Panc1 (cell line): ENCODE results near the gene KMT2E. TPM values are rescaled to one million over a fixed set of nuclear protein-coding genes. Genes with fewer than 3 reads are reported as not detected.

ENCODE experiments used
- ATAC-seq: fragments of 200-7000 bp; cut with Tn5 transposase; 2 replicates; pipeline ENCODE4 v1.9.1; 2020; ENCODE audit warnings: mild to moderate bottlenecking, moderate library complexity
- BruUV-seq: library from RNA; stranded (reverse); fragments of 400-500 nt; replicated peaks from 2 replicates; lab custom pipeline; 2021; lab: Mats Ljungman, UMichigan
- CTCF ChIA-PET: fragments of 300-600 bp; sonication (Branson Sonifier 250); formaldehyde crosslinking; loops from one replicate; lab custom pipeline; 2022; ENCODE audit warnings: antibody characterized with exemption; lab: Charles Lee
- POLR2A ChIA-PET: fragments of 300-600 bp; sonication (Branson Sonifier 250); formaldehyde crosslinking; loops from one replicate; lab custom pipeline; 2022; ENCODE audit warnings: antibody characterized with exemption; lab: Charles Lee
- DNase-seq: peaks from one replicate; pipeline ENCODE4 v3.0.0-alpha.2; 2010; ENCODE audit warnings: low read depth, low spot score
- H3K27ac ChIP-seq: 2 replicates; pipeline ENCODE4 v1.5.1; 2011; ENCODE audit warnings: mild to moderate bottlenecking, low read length, inconsistent platforms
- H3K27me3 ChIP-seq: fragments of 200-500 bp; sonication (Bioruptor generic); 2 replicates; pipeline ENCODE4 v1.6.0; 2014; ENCODE audit warnings: low read length, inconsistent platforms; ENCODE audit not compliant: control insufficient read depth, insufficient read depth
- H3K36me3 ChIP-seq: fragments of 200-500 bp; sonication (Bioruptor generic); 2 replicates; pipeline ENCODE4 v1.5.1; 2014; ENCODE audit warnings: inconsistent platforms, mild to moderate bottlenecking, low read length, moderate library complexity; ENCODE audit not compliant: control insufficient read depth, insufficient read depth
- H3K4me1 ChIP-seq: 2 replicates; pipeline ENCODE4 v1.5.1; 2011; ENCODE audit warnings: inconsistent platforms, mild to moderate bottlenecking, low read length, moderate library complexity; ENCODE audit not compliant: control insufficient read depth, insufficient read depth
- H3K4me3 ChIP-seq, 2 experiments: 2 replicates each; pipeline ENCODE4 v1.5.1; 2011 to 2012; ENCODE audit warnings: low read depth in 2 of 2, low read length in 2 of 2, mild to moderate bottlenecking in 2 of 2, inconsistent platforms in 1 of 2, moderate library complexity in 1 of 2
- H3K9me3 ChIP-seq: fragments of 200-500 bp; sonication (Bioruptor generic); 2 replicates; pipeline ENCODE4 v1.5.1; 2014; ENCODE audit warnings: low read depth, mild to moderate bottlenecking, inconsistent platforms, low read length, moderate library complexity; ENCODE audit not compliant: control insufficient read depth, insufficient read depth
- POLR2AphosphoS5 ChIP-seq: IDR thresholded peaks from 2 replicates; pipeline ENCODE4 v1.6.1; 2012; ENCODE audit warnings: mild to moderate bottlenecking, low read depth, low read length, moderate library complexity
- SIN3A ChIP-seq: IDR thresholded peaks from 2 replicates; pipeline ENCODE4 v1.6.1; 2012; ENCODE audit warnings: low read depth, mild to moderate bottlenecking, low read length, moderate library complexity, borderline replicate concordance; ENCODE audit not compliant: insufficient read depth
- TCF7L2 ChIP-seq: IDR thresholded peaks from 2 replicates; pipeline ENCODE4 v1.6.1; 2011; ENCODE audit warnings: mild to moderate bottlenecking, low read depth, low read length, inconsistent platforms
- in situ Hi-C: cut with HindIII; loops from 2 replicates; pipeline ENCODE4 v1.10.0; 2016; ENCODE audit warnings: low sequenced_read_pairs, low pct_unique_long_range_greater_than_20kb
- intact Hi-C: fragments of 100-400 bp; cut with micrococcal nuclease; formaldehyde crosslinking; loops from one replicate; pipeline ENCODE4 v1.10.0; 2022; ENCODE audit not compliant: unreplicated experiment
- total RNA-seq: library from RNA; stranded (reverse); gene quantifications from one replicate; pipeline ENCODE4 v1.2.1, GENCODE V29; 2021; ENCODE audit not compliant: unreplicated experiment
- TF ChIP-seq, protein P1 (sequence below): fragments of 450-650 bp; IDR thresholded peaks from 2 replicates; pipeline ENCODE4 v1.5.1; 2017; ENCODE audit warnings: mild to moderate bottlenecking
- TF ChIP-seq, protein P2 (sequence below), 2 experiments: IDR thresholded peaks; 2 replicates each; pipeline ENCODE4 v1.6.1; 2011 to 2012; ENCODE audit warnings: low read depth in 2 of 2, control low read depth in 1 of 2, low read length in 1 of 2, mild to moderate bottlenecking in 1 of 2, moderate library complexity in 1 of 2; ENCODE audit not compliant: insufficient read depth in 1 of 2

The KMT2E gene
- total RNA-seq, 1 experiment from 2014 or later: 51.4 TPM

DNA sequence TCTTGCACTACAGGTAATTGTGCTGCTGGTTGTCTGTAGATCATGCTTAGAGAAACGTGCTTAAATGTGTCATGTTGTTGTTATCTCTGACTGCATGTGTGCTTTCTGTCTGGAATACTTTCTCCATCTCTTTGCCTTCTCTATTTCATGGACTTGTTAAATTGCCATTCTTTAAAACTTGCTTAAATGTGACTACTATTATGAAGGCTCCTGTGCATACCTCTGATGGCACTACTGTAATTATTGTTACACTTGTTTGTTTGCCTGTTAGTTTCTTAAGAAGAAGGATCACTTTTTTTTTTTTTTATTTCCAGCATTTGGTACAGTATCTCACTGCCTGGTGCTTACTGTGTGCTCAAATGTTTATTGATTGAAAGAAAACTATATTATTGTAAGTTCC lies 41.6 kb downstream of the KMT2E start:
- POLR2A ChIA-PET: interaction anchor here (0.7 kb wide), 1 partner anchor 31 kb away, joined by 9 read pairs; no protein-coding TSS in a partner anchor
- no peak overlapping the region for H3K27ac ChIP-seq
- no peak overlapping the region for H3K4me3 ChIP-seq
- DNase-seq: no peak
- no peaks in the 10 kb centered on the region for H3K9me3 ChIP-seq
- intact Hi-C loops (loop anchor here (10.0 kb wide), 1 partner anchor 71 kb away; no protein-coding TSS in a partner anchor), in situ Hi-C loops (no loop called here)
- no peaks in the 10 kb centered on the region for H3K4me1 ChIP-seq
- no TSS peak for BruUV-seq
- CTCF ChIA-PET: no interaction called here
- peaks cover 15% of the 10 kb centered on the region for H3K36me3 ChIP-seq
- H3K27me3 ChIP-seq: no peaks in the 10 kb centered on the region
- no peak for TF ChIP-seq TCF7L2
- TF ChIP-seq, protein P1, sequence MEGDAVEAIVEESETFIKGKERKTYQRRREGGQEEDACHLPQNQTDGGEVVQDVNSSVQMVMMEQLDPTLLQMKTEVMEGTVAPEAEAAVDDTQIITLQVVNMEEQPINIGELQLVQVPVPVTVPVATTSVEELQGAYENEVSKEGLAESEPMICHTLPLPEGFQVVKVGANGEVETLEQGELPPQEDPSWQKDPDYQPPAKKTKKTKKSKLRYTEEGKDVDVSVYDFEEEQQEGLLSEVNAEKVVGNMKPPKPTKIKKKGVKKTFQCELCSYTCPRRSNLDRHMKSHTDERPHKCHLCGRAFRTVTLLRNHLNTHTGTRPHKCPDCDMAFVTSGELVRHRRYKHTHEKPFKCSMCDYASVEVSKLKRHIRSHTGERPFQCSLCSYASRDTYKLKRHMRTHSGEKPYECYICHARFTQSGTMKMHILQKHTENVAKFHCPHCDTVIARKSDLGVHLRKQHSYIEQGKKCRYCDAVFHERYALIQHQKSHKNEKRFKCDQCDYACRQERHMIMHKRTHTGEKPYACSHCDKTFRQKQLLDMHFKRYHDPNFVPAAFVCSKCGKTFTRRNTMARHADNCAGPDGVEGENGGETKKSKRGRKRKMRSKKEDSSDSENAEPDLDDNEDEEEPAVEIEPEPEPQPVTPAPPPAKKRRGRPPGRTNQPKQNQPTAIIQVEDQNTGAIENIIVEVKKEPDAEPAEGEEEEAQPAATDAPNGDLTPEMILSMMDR: no peak
- TF ChIP-seq POLR2AphosphoS5: no peak
- ATAC-seq: no peak

DNA sequence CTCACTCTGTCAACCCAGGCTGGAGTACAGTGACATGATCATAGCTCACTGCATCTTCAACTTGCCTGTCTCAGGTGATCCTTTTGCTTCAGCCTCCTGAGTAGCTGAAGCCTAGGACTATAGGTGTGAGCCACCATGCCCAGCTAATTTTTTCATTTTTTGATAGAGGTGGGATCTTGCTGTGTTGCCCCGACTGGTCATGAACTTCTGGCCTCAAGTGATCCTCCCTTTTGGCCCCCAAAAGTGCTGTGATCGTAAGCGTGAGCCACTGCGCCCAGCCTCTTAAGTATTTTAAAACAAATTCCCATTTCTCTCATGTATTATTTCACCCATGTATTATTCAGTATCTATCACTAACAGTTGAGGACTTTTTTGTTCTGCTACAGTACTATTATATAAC lies 43.5 kb downstream of the KMT2E start:
- ChIA-PET POLR2A (interaction anchor here (0.6 kb wide), 1 partner anchor 118 kb away, joined by 3 read pairs; no protein-coding TSS in a partner anchor), CTCF (no interaction called here)
- intact Hi-C loops (loop anchor here (10.0 kb wide), 1 partner anchor 73 kb away; no protein-coding TSS in a partner anchor), in situ Hi-C loops (no loop called here)
- ATAC-seq (no peak), DNase-seq (no peak)
- H3K9me3 ChIP-seq: no peaks in the 10 kb centered on the region
- no TSS peak for BruUV-seq
- no peaks in the 10 kb centered on the region for H3K4me1 ChIP-seq
- TF ChIP-seq, protein P2, sequence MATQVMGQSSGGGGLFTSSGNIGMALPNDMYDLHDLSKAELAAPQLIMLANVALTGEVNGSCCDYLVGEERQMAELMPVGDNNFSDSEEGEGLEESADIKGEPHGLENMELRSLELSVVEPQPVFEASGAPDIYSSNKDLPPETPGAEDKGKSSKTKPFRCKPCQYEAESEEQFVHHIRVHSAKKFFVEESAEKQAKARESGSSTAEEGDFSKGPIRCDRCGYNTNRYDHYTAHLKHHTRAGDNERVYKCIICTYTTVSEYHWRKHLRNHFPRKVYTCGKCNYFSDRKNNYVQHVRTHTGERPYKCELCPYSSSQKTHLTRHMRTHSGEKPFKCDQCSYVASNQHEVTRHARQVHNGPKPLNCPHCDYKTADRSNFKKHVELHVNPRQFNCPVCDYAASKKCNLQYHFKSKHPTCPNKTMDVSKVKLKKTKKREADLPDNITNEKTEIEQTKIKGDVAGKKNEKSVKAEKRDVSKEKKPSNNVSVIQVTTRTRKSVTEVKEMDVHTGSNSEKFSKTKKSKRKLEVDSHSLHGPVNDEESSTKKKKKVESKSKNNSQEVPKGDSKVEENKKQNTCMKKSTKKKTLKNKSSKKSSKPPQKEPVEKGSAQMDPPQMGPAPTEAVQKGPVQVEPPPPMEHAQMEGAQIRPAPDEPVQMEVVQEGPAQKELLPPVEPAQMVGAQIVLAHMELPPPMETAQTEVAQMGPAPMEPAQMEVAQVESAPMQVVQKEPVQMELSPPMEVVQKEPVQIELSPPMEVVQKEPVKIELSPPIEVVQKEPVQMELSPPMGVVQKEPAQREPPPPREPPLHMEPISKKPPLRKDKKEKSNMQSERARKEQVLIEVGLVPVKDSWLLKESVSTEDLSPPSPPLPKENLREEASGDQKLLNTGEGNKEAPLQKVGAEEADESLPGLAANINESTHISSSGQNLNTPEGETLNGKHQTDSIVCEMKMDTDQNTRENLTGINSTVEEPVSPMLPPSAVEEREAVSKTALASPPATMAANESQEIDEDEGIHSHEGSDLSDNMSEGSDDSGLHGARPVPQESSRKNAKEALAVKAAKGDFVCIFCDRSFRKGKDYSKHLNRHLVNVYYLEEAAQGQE (IDR thresholded peaks at IDR 0.05; ENCODE audit: insufficient read depth in 1 of 2, low read depth in 2 of 2, low read length in 1 of 2): no peak
- TF ChIP-seq POLR2AphosphoS5: no peak
- no peak for TF ChIP-seq SIN3A
- TF ChIP-seq TCF7L2: no peak
- TF ChIP-seq, protein P1: no peak
- H3K36me3 ChIP-seq: peaks cover 18% of the 10 kb centered on the region
- no peak overlapping the region for H3K27ac ChIP-seq
- H3K4me3 ChIP-seq: no peak overlapping the region
- H3K27me3 ChIP-seq: no peaks in the 10 kb centered on the region
